Endothelial cell of umbilical vein (primary cell): ENCODE measurements around the gene CD81. TPM values are rescaled to one million over a fixed set of nuclear protein-coding genes. Genes with fewer than 3 reads are reported as not detected.

Experiments
- BruUV-seq: library from RNA; stranded (reverse); fragments of 400-500 nt; replicated peaks from 2 replicates; lab custom pipeline; 2021; lab: Mats Ljungman, UMichigan
- CTCF ChIA-PET: fragments of 300-600, 350-600 bp; sonication (Branson Sonifier 250); formaldehyde crosslinking; loops from one replicate; lab custom pipeline; 2021; ENCODE audit warnings: antibody characterized with exemption, inconsistent platforms; lab: Charles Lee
- POLR2A ChIA-PET: fragments of 300-600, 350-600 bp; sonication (Branson Sonifier 250); formaldehyde crosslinking; loops from one replicate; lab custom pipeline; 2021; ENCODE audit warnings: antibody characterized with exemption, inconsistent platforms; lab: Charles Lee
- DNase-seq: peaks from one replicate; pipeline ENCODE4 v3.0.0-alpha.2; 2011; ENCODE audit warnings: low read depth, low spot score
- FAIRE-seq: peaks from 2 replicates; lab custom pipeline; 2011; peaks lifted over from hg19 to GRCh38; lab: Jason Lieb, UNC
- H2AFZ ChIP-seq: 2 replicates; pipeline ENCODE4 v1.6.0; 2012; ENCODE audit warnings: low read depth, low read length, control low read depth, inconsistent platforms
- H3K27ac ChIP-seq: 2 replicates; pipeline ENCODE4 v1.5.1; 2011; ENCODE audit warnings: low read depth, mild to moderate bottlenecking, control low read depth, low read length, moderate library complexity; ENCODE audit not compliant: insufficient read depth
- H3K27me3 ChIP-seq, 2 experiments: 2 replicates each; pipeline versions ENCODE4 v1.6.0 to v1.6.1; 2011; ENCODE audit warnings: low read length in 2 of 2, mixed read lengths in 1 of 2; ENCODE audit not compliant: control insufficient read depth in 2 of 2, insufficient read depth in 2 of 2
- H3K36me3 ChIP-seq, 2 experiments: 2 replicates in 1 of 2; 3 replicates in 1 of 2; pipeline ENCODE4 v1.5.1; 2011; ENCODE audit warnings: low read length in 2 of 2, mild to moderate bottlenecking in 1 of 2, moderate library complexity in 1 of 2; ENCODE audit not compliant: control insufficient read depth in 2 of 2, insufficient read depth in 2 of 2; ENCODE audit errors: extremely low read depth in 1 of 2
- H3K4me1 ChIP-seq: 3 replicates; pipeline ENCODE4 v1.5.1; 2011; ENCODE audit warnings: mild to moderate bottlenecking, low read length; ENCODE audit not compliant: control insufficient read depth, insufficient read depth; ENCODE audit errors: extremely low read depth
- H3K4me2 ChIP-seq: 2 replicates; pipeline ENCODE4 v1.6.1; 2011; ENCODE audit warnings: low read length, control low read depth, mixed read lengths; ENCODE audit not compliant: insufficient read depth
- H3K4me3 ChIP-seq, 3 experiments: fragments of 200-600 bp in 1 of 3; sonication (generic), shearing (Covaris generic) in 1 of 3; replicated peaks in 1 of 3; 2 replicates each; pipeline ENCODE4 v1.5.1; 2011 to 2016; ENCODE audit warnings: control low read depth in 3 of 3, low read length in 3 of 3, mild to moderate bottlenecking in 2 of 3, inconsistent platforms in 1 of 3, low read depth in 1 of 3, moderate library complexity in 1 of 3; ENCODE audit not compliant: insufficient read depth in 1 of 3
- H3K79me2 ChIP-seq: 2 replicates; pipeline ENCODE4 v1.6.0; 2012; ENCODE audit warnings: low read length, inconsistent platforms; ENCODE audit not compliant: control insufficient read depth, insufficient read depth
- H3K9ac ChIP-seq: replicated peaks from 2 replicates; pipeline ENCODE3; 2011; ENCODE audit warnings: low read length, control low read depth; ENCODE audit not compliant: insufficient read depth; ENCODE audit errors: extremely low read depth
- H3K9me1 ChIP-seq: replicated peaks from 3 replicates; pipeline ENCODE4 v1.6.0; 2011; ENCODE audit warnings: mild to moderate bottlenecking, low read length; ENCODE audit not compliant: control insufficient read depth, insufficient read depth; ENCODE audit errors: extremely low read depth
- H3K9me3 ChIP-seq: replicated peaks from 2 replicates; pipeline ENCODE4 v1.5.1; 2012; ENCODE audit warnings: low read length, inconsistent platforms; ENCODE audit not compliant: control insufficient read depth, insufficient read depth
- H4K20me1 ChIP-seq: replicated peaks from 2 replicates; pipeline ENCODE3; 2011; ENCODE audit warnings: mild to moderate bottlenecking, low read length; ENCODE audit not compliant: control insufficient read depth, insufficient read depth; ENCODE audit errors: extremely low read depth
- CTCF ChIP-seq, 2 donors: IDR thresholded peaks; 1 replicate in 1 of 2; 2 replicates in 1 of 2; pipeline ENCODE4 v1.5.1; 2011; ENCODE audit warnings: low read length in 2 of 2, mild to moderate bottlenecking in 2 of 2, moderate library complexity in 2 of 2, control low read depth in 1 of 2, inconsistent platforms in 1 of 2, low read depth in 1 of 2; ENCODE audit not compliant: insufficient read depth in 1 of 2; ENCODE audit errors: extremely low read depth in 1 of 2
- EZH2 ChIP-seq: IDR thresholded peaks from 2 replicates; pipeline ENCODE4 v1.6.1; 2012; ENCODE audit warnings: borderline replicate concordance, low read depth, mild to moderate bottlenecking, moderate library complexity, low read length, inconsistent platforms; ENCODE audit not compliant: severe bottlenecking
- FOS ChIP-seq: IDR thresholded peaks from 2 replicates; pipeline ENCODE4 v1.6.1; 2011; ENCODE audit warnings: mild to moderate bottlenecking, low read length, moderate library complexity, borderline replicate concordance; ENCODE audit not compliant: insufficient read depth
- GATA2 ChIP-seq: IDR thresholded peaks from 2 replicates; pipeline ENCODE4 v1.7.0; 2011; ENCODE audit warnings: low read depth, mild to moderate bottlenecking, moderate library complexity, mixed read lengths, low read length; ENCODE audit not compliant: insufficient read length, insufficient read depth
- JUN ChIP-seq: IDR thresholded peaks from 2 replicates; pipeline ENCODE4 v1.6.1; 2011; ENCODE audit warnings: borderline replicate concordance, low read depth; ENCODE audit not compliant: insufficient read length, insufficient read depth
- MAX ChIP-seq: IDR thresholded peaks from 2 replicates; pipeline ENCODE4 v1.6.1; 2011; ENCODE audit not compliant: insufficient read depth, insufficient read length
- MYC ChIP-seq: IDR thresholded peaks from one replicate; pipeline ENCODE4 v1.6.1; 2011; ENCODE audit warnings: mild to moderate bottlenecking, low read depth, low read length
- POLR2A ChIP-seq: IDR thresholded peaks from 2 replicates; pipeline ENCODE4 v1.6.1; 2012; ENCODE audit warnings: low read depth, mild to moderate bottlenecking, control low read depth, low read length
- POLR2AphosphoS5 ChIP-seq: IDR thresholded peaks from 2 replicates; pipeline ENCODE4 v1.6.1; 2012; ENCODE audit warnings: low read depth, mild to moderate bottlenecking, control low read depth, low read length, moderate library complexity; ENCODE audit not compliant: insufficient read depth
- dilution Hi-C: fragments of 300-500 bp; cut with MboI; formaldehyde crosslinking; loops from one replicate; pipeline ENCODE4 v1.15.0; 2019; ENCODE audit warnings: low sequenced_read_pairs; ENCODE audit not compliant: extremely low pct_ligation_motif_present
- intact Hi-C: fragments of 100-400 bp; cut with micrococcal nuclease; formaldehyde crosslinking; loops from one replicate; pipeline ENCODE4 v1.10.0; 2022
- polyA plus RNA-seq, 4 experiments: library from polyadenylated mRNA; depleted of rRNA in 3 of 4; stranded (reverse) in 3 of 4; unstranded in 1 of 4; fragments of >200 nt; gene quantifications; 2 replicates each; pipeline versions ENCODE4 v1.2.1 to v1.2.3, GENCODE V29; 2011 to 2012; ENCODE audit warnings: missing spikeins in 1 of 4
- total RNA-seq: library from RNA; stranded (reverse); gene quantifications from 2 replicates; pipeline ENCODE4 v1.2.3, GENCODE V29; 2021

Gene CD81
- total and polyA plus RNA-seq, 2 donors (not counting 3 experiments of a cell fraction or from before 2014, with no cell fraction given) = 409 to 802 TPM

- H3K36me3 ChIP-seq = no peaks in the 10 kb centered on the region
- H3K4me3 ChIP-seq = no peak overlapping the region
- DNase-seq (no peak), FAIRE-seq (no peak)
- no peaks in the 10 kb centered on the region for H4K20me1 ChIP-seq
- H2AFZ ChIP-seq = no peak overlapping the region
- TF ChIP-seq CTCF (IDR thresholded peaks at IDR 0.05; ENCODE audit: extremely low read depth in 1 of 2, insufficient read depth in 1 of 2, low read depth in 1 of 2, low read length in 2 of 2) = no peak
- no peak for TF ChIP-seq MAX
- no peak for TF ChIP-seq FOS
- no peak for TF ChIP-seq GATA2
- TF ChIP-seq MYC = no peak
- no peak for TF ChIP-seq POLR2AphosphoS5
- TF ChIP-seq EZH2 = no peak
- TF ChIP-seq JUN = no peak
- TF ChIP-seq POLR2A = no peak
- dilution Hi-C loops (no loop called here), intact Hi-C loops (no loop called here)
- no peak overlapping the region for H3K27ac ChIP-seq
- ChIA-PET POLR2A (no interaction called here), CTCF (interaction anchor here (1.1 kb wide), 1 partner anchor 454 kb away, joined by 3 read pairs; no protein-coding TSS in a partner anchor)
- H3K9ac ChIP-seq = no peak overlapping the region
- H3K4me1 ChIP-seq = no peaks in the 10 kb centered on the region
- no TSS peak for BruUV-seq
- no peaks in the 10 kb centered on the region for H3K9me3 ChIP-seq
- no peak overlapping the region for H3K4me2 ChIP-seq
- no peaks in the 10 kb centered on the region for H3K9me1 ChIP-seq
- no peaks in the 10 kb centered on the region for H3K27me3 ChIP-seq
- no peaks in the 10 kb centered on the region for H3K79me2 ChIP-seq
Measured at GRCh38 chr11:2434008-2434407, 56.9 kb downstream of the CD81 start.
